Right lobe of liver (tissue), 4 donors: ENCODE measurements around the gene SLC16A8.

Source experiments
- CTCF ChIP-seq, 4 donors: fragments of 200-600 bp in 3 of 4; fragments of 450-650 bp in 1 of 4; IDR thresholded peaks; one replicate each; pipeline versions ENCODE4 v1.5.1 to v1.8.0; 2016 to 2022; ENCODE audit warnings: antibody characterized with exemption in 4 of 4, mild to moderate bottlenecking in 2 of 4
- POLR2A ChIP-seq: fragments of 450-650 bp; IDR thresholded peaks from one replicate; pipeline ENCODE4 v1.6.1; 2017; ENCODE audit warnings: antibody characterized with exemption, mild to moderate bottlenecking
- donor health status: DM: no; HTN: no; CAD: no.
- donor health status: DM: no; HTN: no; CAD: no.
- donor health status: DM: no; HTN: yes; CAD: no.

GRCh38 chr22:38077096-38077495 is 6.9 kb downstream of the SLC16A8 start:
- TF ChIP-seq CTCF (IDR thresholded peaks at IDR 0.05) = no peak
- no peak for TF ChIP-seq POLR2A
